ENCODE measurements around the gene SLCO1B3.

DNA sequence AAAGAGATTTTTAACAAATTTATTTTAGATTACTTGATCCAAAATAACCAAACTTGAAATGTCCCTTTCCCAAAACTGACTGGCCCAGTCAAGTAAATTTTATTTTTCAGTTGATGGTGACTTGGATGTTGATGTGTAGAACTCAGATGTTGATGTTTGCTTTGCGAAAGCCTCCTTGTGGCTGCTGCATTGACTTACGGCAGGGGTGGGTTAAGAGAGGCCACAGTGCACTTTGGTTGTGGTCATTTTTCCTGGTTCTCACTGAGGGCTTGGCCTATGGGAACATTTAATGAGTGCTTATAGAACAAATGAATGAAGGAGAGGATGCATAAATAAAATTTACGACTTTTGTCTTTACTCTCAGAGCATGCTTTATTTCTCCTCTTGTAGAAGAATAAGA is 52.6 kb downstream of the SLCO1B3 start:
- TF ChIP-seq EGR1 (IDR thresholded peaks at IDR 0.05; ENCODE audit: borderline replicate concordance, low read depth, low read length) (no peak), TCF12 (IDR thresholded peaks at IDR 0.05; ENCODE audit: low read depth, low read length) (no peak), POU5F1 (IDR thresholded peaks at IDR 0.05; ENCODE audit: low read depth, low read length) (no peak), FOSL1 (IDR thresholded peaks at IDR 0.05; ENCODE audit: insufficient read depth, low read depth, low read length) (no peak), EP300 (IDR thresholded peaks at IDR 0.05; ENCODE audit: borderline replicate concordance in 1 of 2, low read depth in 2 of 2, low read length in 2 of 2) (no peak), RNF2 (IDR thresholded peaks at IDR 0.05; ENCODE audit: borderline replicate concordance, low read depth, low read length, missing control alignments, poor library complexity, severe bottlenecking) (no peak), POLR2AphosphoS5 (IDR thresholded peaks at IDR 0.05; ENCODE audit: low read depth, low read length) (no peak), NRF1 (IDR thresholded peaks at IDR 0.05; ENCODE audit: low read depth, low read length) (no peak), CHD1 (IDR thresholded peaks at IDR 0.05; ENCODE audit: low read depth, low read length) (no peak), TBP (IDR thresholded peaks at IDR 0.05; ENCODE audit: low read depth, low read length) (no peak), POLR2A (IDR thresholded peaks at IDR 0.05; ENCODE audit: control extremely low read depth in 1 of 2, low read depth in 2 of 2, low read length in 2 of 2) (no peak), SIN3A (conservative IDR thresholded peaks at IDR 0.05 in 1 of 2, IDR thresholded peaks at IDR 0.05 in 1 of 2; ENCODE audit: low read depth in 1 of 2, low read length in 2 of 2) (no peak), TAF1 (IDR thresholded peaks at IDR 0.05; ENCODE audit: low read depth, low read length) (no peak)
- TF ChIP-seq, protein P1, sequence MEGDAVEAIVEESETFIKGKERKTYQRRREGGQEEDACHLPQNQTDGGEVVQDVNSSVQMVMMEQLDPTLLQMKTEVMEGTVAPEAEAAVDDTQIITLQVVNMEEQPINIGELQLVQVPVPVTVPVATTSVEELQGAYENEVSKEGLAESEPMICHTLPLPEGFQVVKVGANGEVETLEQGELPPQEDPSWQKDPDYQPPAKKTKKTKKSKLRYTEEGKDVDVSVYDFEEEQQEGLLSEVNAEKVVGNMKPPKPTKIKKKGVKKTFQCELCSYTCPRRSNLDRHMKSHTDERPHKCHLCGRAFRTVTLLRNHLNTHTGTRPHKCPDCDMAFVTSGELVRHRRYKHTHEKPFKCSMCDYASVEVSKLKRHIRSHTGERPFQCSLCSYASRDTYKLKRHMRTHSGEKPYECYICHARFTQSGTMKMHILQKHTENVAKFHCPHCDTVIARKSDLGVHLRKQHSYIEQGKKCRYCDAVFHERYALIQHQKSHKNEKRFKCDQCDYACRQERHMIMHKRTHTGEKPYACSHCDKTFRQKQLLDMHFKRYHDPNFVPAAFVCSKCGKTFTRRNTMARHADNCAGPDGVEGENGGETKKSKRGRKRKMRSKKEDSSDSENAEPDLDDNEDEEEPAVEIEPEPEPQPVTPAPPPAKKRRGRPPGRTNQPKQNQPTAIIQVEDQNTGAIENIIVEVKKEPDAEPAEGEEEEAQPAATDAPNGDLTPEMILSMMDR (IDR thresholded peaks at IDR 0.05; ENCODE audit: control extremely low read depth in 1 of 3, insufficient read depth in 1 of 3, low read depth in 1 of 3, low read length in 3 of 3) = peak in 2 of 3 experiments; percentile 13 to 20; a peak in 3 of 4 replicates

Data from H1 (cell line).